ENCODE measurements around the gene FAM200C. TPM values are rescaled to one million over a fixed set of nuclear protein-coding genes. Genes with fewer than 3 reads are reported as not detected.

FAM200C gene
- total and polyA plus RNA-seq, 2 of the 13 experiments (the other 11 are each of a cell fraction or from before 2014, with no cell fraction given), result 3.2 to 4.7 TPM

DNA sequence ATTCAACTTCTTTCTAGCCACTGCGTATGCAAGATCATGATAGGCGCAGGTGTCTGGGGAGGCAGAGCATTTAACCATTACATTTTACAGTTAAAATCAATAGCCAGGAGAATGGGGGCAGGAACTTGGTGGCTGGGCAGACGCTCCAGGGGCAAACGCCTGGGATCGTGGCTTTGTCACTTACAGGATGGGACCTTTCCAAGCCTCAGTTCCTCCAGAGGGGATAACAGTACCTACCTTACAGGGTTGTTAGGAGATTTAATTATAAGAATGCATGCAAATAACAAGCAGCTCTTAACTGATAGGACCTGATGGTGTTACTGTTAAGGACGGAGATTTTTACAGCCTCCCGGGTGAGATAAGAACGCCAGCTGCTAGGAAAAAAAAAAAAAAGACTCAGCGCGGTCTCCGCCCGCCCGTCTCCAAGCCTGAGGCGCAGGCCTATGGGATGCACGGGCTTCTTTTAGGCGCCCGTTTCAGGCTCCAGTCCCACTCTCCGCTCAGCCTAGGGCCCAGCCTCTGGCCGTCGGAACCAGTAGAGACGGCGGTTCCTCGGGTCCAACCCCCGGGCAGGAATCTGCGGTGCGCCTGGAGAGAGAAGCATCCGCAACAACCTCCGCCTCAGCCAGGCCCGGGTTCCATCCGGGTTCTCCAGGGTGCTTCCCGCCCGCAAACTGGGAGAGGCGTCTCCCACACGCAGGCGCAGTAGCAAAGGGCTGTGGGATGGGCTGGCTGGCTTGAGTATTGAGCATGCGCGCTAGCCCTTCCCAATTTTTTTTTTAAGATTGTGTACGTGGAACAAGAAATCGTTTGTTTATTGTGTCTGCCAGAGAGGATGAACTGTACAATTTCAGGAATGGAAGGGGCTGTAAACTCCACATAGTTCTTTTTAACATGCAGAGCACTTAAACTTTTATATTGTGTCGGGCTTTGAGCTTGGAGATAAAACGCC is at the start of gene FAM200C (continued):
- 0 out of 2 replicates have a peak, but pooled peaks have one; percentile 32 for TF ChIP-seq SALL2 (CRISPR knock-in tag; IDR thresholded peaks at IDR 0.05)
- TF ChIP-seq BORCS8-MEF2B (CRISPR knock-in tag; IDR thresholded peaks at IDR 0.05), result peak; percentile 72
- TF ChIP-seq IRF2 (CRISPR knock-in tag; IDR thresholded peaks at IDR 0.05), result peak; percentile 33; the same call in 1 of the 2 replicates
- TF ChIP-seq, protein P1, sequence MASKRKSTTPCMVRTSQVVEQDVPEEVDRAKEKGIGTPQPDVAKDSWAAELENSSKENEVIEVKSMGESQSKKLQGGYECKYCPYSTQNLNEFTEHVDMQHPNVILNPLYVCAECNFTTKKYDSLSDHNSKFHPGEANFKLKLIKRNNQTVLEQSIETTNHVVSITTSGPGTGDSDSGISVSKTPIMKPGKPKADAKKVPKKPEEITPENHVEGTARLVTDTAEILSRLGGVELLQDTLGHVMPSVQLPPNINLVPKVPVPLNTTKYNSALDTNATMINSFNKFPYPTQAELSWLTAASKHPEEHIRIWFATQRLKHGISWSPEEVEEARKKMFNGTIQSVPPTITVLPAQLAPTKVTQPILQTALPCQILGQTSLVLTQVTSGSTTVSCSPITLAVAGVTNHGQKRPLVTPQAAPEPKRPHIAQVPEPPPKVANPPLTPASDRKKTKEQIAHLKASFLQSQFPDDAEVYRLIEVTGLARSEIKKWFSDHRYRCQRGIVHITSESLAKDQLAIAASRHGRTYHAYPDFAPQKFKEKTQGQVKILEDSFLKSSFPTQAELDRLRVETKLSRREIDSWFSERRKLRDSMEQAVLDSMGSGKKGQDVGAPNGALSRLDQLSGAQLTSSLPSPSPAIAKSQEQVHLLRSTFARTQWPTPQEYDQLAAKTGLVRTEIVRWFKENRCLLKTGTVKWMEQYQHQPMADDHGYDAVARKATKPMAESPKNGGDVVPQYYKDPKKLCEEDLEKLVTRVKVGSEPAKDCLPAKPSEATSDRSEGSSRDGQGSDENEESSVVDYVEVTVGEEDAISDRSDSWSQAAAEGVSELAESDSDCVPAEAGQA (IDR thresholded peaks at IDR 0.05; ENCODE audit: low read depth), result no peak
- TF ChIP-seq, protein P1 (CRISPR knock-in tag; IDR thresholded peaks at IDR 0.05; ENCODE audit: borderline replicate concordance), result no peak; the same call in 1 of the 2 replicates
- peak; percentile 52 for TF ChIP-seq MED8 (CRISPR knock-in tag; IDR thresholded peaks at IDR 0.05; ENCODE audit: insufficient replicate concordance)
- 0 out of 2 replicates have a peak, but pooled peaks have one; percentile 35 for TF ChIP-seq ZNF510 (CRISPR knock-in tag; IDR thresholded peaks at IDR 0.05; ENCODE audit: low read depth)
- TF ChIP-seq ZNF737 (CRISPR knock-in tag; IDR thresholded peaks at IDR 0.05; ENCODE audit: borderline replicate concordance), result no peak
- TF ChIP-seq ZKSCAN1 (IDR thresholded peaks at IDR 0.05; ENCODE audit: low read length), result no peak
- TF ChIP-seq KAT8 (CRISPR knock-in tag; IDR thresholded peaks at IDR 0.05), result peak; percentile 90
- peak; percentile 52; the same call in 1 of the 2 replicates for TF ChIP-seq MYC (CRISPR knock-in tag; IDR thresholded peaks at IDR 0.05; ENCODE audit: borderline replicate concordance)
- no peak for TF ChIP-seq SRSF9 (IDR thresholded peaks at IDR 0.05; ENCODE audit: borderline replicate concordance, insufficient read depth, low read depth, low read length, poor library complexity, severe bottlenecking)
- TF ChIP-seq KDM5B (CRISPR knock-in tag; IDR thresholded peaks at IDR 0.05; ENCODE audit: borderline replicate concordance), result peak; percentile 85; the same call in 1 of the 2 replicates
- TF ChIP-seq ZNF24 (IDR thresholded peaks at IDR 0.05), result no peak
- TF ChIP-seq RELA (CRISPR knock-in tag; IDR thresholded peaks at IDR 0.05), result 0 out of 2 replicates have a peak, but pooled peaks have one; percentile 25
- no peak for TF ChIP-seq HCFC1 (IDR thresholded peaks at IDR 0.05; ENCODE audit: low read depth, low read length)
- TF ChIP-seq ZNF614 (CRISPR knock-in tag; IDR thresholded peaks at IDR 0.05; ENCODE audit: borderline replicate concordance), result peak; percentile 44; the same call in 1 of the 2 replicates
- no peak for TF ChIP-seq ZNF850 (CRISPR knock-in tag; conservative IDR thresholded peaks at IDR 0.05)
- TF ChIP-seq ASH2L (IDR thresholded peaks at IDR 0.05; ENCODE audit: insufficient read length, low read depth, low read length), result peak; percentile 88
- no peak for TF ChIP-seq HNRNPK (IDR thresholded peaks at IDR 0.05; ENCODE audit: low read depth, low read length, poor library complexity, severe bottlenecking)

Data from HepG2 (cell line).